ENCODE data around the gene GATA2. TPM values are rescaled to one million over a fixed set of nuclear protein-coding genes. Genes with fewer than 3 reads are reported as not detected.
A peak's percentile ranks its signal among the peaks of the same experiment; 100 is the strongest.

The GATA2 gene
- total RNA-seq, 4 donors from 2014 or later, result 7.1 to 19.5 (median 9.7) TPM

- DNase-seq, result no peak
- intact Hi-C loops (cut with DNase I), result no loop called here
- H3K4me1 ChIP-seq, result peaks cover 21 to 55% of the 10 kb centered on the region in 2 donors
- no peak overlapping the region for H3K4me3 ChIP-seq (replicated peaks in 1 of 3)
- TF ChIP-seq, protein P1, sequence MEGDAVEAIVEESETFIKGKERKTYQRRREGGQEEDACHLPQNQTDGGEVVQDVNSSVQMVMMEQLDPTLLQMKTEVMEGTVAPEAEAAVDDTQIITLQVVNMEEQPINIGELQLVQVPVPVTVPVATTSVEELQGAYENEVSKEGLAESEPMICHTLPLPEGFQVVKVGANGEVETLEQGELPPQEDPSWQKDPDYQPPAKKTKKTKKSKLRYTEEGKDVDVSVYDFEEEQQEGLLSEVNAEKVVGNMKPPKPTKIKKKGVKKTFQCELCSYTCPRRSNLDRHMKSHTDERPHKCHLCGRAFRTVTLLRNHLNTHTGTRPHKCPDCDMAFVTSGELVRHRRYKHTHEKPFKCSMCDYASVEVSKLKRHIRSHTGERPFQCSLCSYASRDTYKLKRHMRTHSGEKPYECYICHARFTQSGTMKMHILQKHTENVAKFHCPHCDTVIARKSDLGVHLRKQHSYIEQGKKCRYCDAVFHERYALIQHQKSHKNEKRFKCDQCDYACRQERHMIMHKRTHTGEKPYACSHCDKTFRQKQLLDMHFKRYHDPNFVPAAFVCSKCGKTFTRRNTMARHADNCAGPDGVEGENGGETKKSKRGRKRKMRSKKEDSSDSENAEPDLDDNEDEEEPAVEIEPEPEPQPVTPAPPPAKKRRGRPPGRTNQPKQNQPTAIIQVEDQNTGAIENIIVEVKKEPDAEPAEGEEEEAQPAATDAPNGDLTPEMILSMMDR (IDR thresholded peaks at IDR 0.05), result no peak
- TF ChIP-seq POLR2A (IDR thresholded peaks at IDR 0.05), result no peak
- H3K36me3 ChIP-seq, result no peaks in the 10 kb centered on the region
- H3K27me3 ChIP-seq, result peaks cover 47% of the 10 kb centered on the region
- no peak overlapping the region for H3K27ac ChIP-seq
- H3K9me3 ChIP-seq, result no peaks in the 10 kb centered on the region
- 24 to 29% methylated on average over 22 to 23 of the region's 23 CpGs for WGBS, 2 donors
Measured at GRCh38 chr3:128490915-128491690, 1.9 kb downstream of the GATA2 start.

- 21 to 24% methylated on average over 10 of the region's 10 CpGs for WGBS, 2 donors
- Histone ChIP-seq H3K36me3 (no peaks in the 10 kb centered on the region), H3K4me3 (replicated peaks in 1 of 3) (no peak overlapping the region), H3K9me3 (no peaks in the 10 kb centered on the region), H3K4me1 (peaks cover 21 to 56% of the 10 kb centered on the region in 2 donors), H3K27me3 (peaks cover 47% of the 10 kb centered on the region), H3K27ac (peak overlapping the region in 1 of 3 donors; percentile 81)
- DNase-seq, result no peak
- TF ChIP-seq, protein P1 (IDR thresholded peaks at IDR 0.05), result no peak
- TF ChIP-seq POLR2A (IDR thresholded peaks at IDR 0.05), result no peak
- intact Hi-C loops (cut with DNase I), result no loop called here
Measured at GRCh38 chr3:128490650-128490914, 2.4 kb downstream of the GATA2 start.

GRCh38 chr3:128489927-128490649 lies 2.9 kb downstream of the GATA2 start:
- H3K27ac ChIP-seq, result peak overlapping the region; percentile 76 to 81 (median 80)

DNA sequence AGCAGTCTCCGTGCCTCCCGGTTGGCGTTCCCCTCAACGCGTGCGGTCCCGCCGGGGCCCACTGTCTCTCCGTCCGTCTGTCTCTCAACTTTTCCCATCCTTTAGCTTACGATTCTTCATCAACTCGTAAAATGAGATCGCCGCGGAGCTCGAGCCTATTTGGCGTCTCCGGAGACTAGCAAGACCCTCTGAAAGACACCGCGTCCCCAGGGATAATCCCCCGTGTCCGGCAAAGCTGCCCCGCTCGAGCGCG lies 3.4 kb downstream of the GATA2 start:
- Histone ChIP-seq H3K4me3 (replicated peaks in 1 of 3) (peak overlapping the region in 2 of 3 donors; percentile 51 to 60), H3K27ac (peak overlapping the region; percentile 76 to 81 (median 80)), H3K27me3 (peaks cover 47% of the 10 kb centered on the region), H3K9me3 (no peaks in the 10 kb centered on the region), H3K36me3 (no peaks in the 10 kb centered on the region), H3K4me1 (peaks cover 21 to 56% of the 10 kb centered on the region in 2 donors)
- DNase-seq, result no peak
- intact Hi-C loops (cut with DNase I), result loop anchor here (5.0 kb wide), 1 partner anchor 312 kb away; no protein-coding TSS in a partner anchor
- TF ChIP-seq, protein P1 (IDR thresholded peaks at IDR 0.05), result no peak
- no peak for TF ChIP-seq POLR2A (IDR thresholded peaks at IDR 0.05)
- 0 to 2% methylated on average over 18 to 24 of the region's 26 CpGs for WGBS, 2 donors

More at GRCh38 chr3:128489927-128490649, 2.9 kb downstream of the GATA2 start:
- H3K4me3 ChIP-seq (replicated peaks in 1 of 3), result peak overlapping the region in 2 of 3 donors; percentile 51 to 60
- TF ChIP-seq, protein P1 (IDR thresholded peaks at IDR 0.05), result no peak
- peak in 1 of 2 donors; percentile 12 for TF ChIP-seq POLR2A (IDR thresholded peaks at IDR 0.05)
- H3K9me3 ChIP-seq, result no peaks in the 10 kb centered on the region
- H3K4me1 ChIP-seq, result peaks cover 21 to 56% of the 10 kb centered on the region in 2 donors
- peaks cover 47% of the 10 kb centered on the region for H3K27me3 ChIP-seq
- no peaks in the 10 kb centered on the region for H3K36me3 ChIP-seq
- WGBS, 2 donors, result 2 to 6% methylated on average over 41 to 43 of the region's 61 CpGs
- DNase-seq, result peak in 1 of 2 donors; percentile 22
- intact Hi-C loops (cut with DNase I), result loop anchor here (5.0 kb wide), 1 partner anchor 313 kb away; no protein-coding TSS in a partner anchor

All from thyroid gland (tissue), 4 donors.